MV-4-11 (cell line): ENCODE results near the gene CHD6.

Source experiments
- DNase-seq: peaks from one replicate; lab custom pipeline; 2025; lab: John Stamatoyannopoulos, UW

Gene CHD6

DNA sequence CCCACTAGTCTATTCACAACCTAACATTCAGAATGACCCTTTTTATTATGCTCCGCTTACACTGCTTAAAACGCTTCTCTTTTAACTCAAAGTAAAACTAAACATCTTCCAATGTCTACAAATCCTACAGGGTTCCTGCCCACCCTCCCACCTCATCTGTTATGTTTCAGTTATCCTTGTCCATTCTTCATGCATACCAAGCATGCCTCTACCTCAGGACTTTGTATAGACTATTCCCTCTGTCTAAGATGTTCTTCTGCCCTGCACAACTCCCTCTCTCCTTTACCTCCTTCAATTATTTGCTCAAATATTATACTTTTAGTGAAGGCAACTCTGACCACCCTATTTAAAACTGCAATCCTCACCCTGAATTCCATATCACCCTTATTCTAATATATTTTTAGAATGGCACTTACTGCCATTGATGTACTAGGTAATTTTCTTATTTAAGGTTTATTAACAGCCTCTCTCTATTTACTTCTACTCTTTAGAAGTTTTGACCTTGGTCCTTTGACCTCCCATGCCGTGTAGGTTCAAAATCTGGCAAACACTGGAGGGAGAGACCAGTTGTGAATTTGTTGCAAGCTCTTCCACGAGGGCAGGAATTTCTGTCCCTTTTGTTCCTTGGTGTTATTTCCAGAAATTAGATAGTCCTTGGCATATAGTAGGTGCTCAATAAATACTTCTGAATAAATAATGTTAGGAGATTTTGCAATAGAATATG lies 111.8 kb downstream of the CHD6 start:
- no peak for DNase-seq

DNA sequence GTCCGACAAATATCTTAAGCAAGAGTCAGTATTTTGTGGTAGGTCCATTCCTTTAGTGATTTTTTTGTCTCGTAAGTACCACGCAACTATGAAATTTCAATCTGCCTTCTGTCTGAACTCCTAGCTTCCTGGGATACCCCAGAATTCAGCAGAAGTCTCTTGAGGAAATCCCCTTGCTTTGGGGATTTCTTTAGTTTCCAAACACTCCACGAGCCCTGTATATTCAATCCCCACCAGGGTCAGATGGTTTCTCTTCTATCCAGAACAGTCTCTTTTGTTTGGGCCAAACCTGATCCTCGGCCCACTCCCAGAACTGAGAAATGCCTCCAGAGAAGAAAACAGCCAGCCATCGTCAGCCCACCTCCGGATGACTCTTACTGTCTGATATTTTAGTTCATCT lies 113.0 kb downstream of the CHD6 start:
- no peak for DNase-seq

DNA sequence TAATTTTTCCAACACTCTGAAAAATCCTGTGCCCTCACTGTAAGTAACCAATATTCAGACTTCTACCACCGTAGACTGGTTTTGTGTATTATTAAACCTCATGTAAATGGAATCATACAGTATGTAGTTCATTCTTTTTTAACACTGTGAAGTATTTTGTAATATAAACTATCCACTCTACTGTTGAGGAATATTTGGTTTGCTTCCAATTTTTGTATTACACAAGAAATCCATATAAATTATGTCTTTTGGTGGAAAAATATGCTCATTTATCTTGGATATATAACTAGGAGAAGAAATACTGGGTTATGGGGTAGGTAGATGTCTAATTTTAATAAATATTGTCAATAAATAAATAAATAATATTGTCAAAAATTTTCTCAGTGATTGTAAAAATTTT lies 116.8 kb downstream of the CHD6 start:
- no peak for DNase-seq

DNA sequence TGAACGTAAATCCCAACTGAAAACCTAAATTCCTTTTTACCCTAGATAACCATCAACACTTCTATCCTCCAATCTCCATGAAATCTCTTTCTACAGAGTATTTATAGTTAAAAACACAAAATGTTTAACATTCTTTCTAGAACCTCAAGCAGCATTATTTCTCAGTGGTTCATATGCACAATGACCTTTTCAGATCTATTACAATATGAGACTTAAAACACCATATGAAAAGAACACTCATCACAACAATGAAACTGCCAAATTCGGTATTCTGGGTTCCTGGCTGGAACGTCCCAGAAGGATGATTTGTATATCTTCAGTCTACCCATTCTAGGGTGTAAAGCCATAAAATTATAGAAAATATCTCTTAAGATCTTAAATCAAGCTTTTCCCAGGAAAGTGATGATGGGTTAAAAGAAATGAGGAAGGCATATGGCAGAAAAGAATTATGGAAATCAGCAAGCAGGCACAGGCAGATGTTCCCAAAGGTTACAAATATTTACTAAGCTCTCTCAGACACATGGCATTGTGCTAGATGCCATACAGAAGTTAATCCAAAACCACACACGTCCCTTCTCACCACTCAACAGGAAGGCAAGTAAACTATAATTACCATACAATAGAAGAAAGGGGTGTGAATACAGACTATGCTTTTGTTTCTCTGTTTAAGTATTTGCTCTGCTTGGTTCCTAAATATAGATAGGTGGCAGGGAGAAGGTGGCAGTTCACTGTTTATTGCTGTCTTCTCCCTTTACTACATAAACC lies 118.0 kb downstream of the CHD6 start:
- DNase-seq, result no peak

DNA sequence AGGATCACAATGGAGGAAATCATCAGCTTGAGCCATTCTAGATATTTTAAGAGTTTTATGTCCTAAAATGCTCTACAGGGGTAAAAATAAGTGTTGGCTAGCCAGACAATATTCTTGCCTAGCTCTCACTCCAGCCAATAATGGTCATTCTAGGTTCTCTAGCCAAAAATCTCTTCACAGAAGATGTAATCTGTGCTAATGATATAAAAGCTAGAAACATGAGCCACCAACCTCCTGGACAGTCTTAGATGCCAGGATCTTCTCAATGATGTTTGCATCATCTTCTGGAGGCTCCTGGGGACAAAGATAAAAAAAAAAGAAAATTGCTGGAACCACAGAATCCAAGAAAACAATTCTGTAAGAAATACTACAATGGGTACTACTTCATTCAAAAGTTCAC lies 119.1 kb downstream of the CHD6 start:
- DNase-seq, result no peak

DNA sequence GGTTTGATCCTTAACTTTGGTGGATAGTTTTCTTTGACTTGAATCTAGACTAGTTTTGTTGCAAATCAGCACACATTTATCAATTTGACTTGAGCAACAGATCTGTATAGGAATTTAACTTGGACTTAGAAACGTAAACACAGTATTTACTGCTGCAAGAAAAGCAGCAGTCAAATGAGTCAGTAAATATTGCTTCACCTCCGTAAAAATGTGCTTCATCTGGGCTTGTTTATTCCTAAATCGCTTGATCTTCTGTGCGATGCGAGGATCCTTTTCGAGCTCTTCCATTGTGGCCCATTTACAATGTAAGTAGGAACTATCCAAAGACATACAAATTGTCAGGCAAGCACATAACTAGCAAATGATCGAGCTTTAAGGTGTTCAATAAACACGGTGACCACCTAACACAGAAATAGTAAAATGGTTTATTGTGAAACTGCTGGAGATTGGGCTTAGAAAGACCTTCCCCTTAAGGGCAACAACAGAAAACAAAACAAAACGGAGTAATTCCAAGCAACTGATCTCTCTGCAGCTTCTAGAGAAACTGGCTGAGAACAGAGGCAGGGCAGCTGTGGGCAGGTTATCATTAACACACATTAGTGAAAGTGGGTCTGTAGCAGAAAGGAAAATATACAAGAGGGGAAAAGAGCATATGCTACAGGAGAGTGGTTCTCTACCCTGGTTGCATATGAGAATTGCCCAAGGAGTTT lies 120.8 kb downstream of the CHD6 start:
- no peak for DNase-seq

DNA sequence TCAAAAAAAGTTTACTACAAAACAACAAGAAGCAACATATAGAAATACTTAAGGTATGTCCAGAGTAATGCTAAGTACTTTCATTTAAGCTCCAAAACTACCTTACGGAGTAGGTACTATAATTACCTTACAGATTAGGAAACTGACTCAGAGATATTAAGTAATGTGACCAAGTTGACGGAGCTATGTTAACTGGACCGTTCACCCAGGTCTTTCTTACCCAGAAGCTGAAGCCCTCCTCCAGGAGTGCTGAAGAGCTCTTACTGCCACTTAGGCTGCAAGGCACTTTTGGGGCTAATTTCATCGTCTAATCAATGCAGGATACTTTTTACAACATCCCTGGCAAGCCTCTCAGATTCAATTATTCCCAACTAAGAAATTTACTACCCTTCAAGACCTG lies 123.7 kb downstream of the CHD6 start:
- DNase-seq, result no peak

DNA sequence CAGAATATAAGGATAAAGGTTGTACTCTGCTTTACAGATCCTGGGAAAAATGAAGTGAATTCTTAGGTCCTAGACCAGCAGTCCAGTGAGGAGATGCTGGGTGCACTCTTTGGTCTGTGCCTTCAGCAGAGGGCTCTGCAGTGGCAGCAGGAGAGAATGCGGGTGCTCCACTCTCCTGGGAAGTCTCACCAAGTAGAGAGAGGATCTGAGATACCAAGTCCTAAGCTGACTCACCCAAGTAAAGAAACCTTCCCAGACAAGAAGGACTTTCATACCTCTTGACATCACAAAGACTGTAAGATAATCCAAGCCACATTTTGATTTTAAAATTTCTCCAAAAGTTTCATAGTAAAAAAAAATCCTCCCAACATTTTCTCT lies 134.6 kb downstream of the CHD6 start:
- DNase-seq, result no peak

DNA sequence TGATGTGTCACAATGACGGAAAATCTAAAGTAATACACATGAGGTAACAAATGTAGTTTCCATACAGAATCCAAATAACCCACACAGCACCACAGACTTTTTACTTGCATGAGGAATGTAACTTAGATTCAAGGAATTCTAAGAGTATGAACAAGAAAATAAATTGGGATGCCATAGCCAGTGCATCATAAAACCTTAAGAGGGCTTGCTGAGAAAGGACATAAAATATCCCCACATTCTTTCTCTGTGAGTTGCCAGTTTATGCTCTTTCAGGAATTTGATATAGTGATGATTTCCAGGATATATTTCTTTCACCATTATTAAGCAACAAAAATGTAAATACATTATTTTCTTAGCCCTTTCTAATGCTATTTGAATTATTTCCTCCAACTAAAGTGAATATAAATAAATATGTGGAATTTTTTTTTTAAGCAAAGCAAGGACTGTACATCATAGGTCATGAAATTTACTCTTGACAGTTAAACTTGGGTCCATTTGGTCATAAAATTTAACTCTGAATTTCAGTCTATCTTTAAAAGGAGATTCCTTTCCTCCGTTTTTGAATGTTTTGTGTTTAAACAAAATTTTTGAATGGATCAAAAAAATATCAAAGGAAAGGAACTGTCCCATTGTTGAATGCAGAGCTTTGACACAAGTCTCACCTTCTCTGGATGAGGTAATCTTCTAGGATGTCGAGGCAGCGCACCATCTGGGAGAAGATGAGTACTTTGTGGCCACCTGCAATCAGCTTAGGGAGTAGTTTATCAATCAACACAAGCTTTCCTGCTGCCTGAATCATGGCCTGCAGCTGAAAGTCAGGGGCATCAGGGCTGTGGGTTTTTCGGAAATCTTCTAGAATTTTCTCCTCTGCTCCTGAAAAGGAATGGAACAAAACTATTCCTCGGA lies 135.3 kb downstream of the CHD6 start:
- no peak for DNase-seq

DNA sequence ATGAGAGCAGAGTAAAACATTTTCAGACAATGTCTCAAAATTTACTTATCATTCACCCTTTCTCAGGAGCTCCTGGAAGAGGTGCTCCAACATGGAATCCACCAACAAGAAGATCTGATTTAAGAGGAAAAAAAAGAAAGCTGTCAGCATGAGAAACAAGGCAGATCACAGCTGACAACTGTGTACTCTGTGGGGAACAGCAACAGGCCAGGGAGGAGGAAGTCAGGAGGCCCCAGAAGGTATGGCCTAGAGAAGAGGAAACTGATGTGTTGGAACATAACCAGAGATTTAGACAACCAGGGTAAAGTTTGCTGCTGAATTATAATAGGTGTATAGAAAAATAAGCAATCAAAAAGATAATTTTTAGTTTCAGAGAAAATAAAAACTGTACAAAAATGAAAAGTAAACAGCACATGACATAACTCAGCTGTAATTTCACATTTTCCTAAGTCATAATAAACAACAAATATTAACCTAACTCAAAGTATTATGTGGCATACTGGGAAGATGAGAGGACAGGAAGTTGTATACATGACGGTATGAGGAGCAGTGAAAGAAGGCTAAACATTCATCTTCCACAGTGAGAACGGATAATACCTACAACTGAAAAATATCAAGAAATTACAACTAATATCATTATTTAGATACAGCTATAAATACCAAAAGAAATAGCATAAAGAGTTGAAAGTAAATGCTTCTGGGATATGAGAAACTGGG lies 138.0 kb downstream of the CHD6 start:
- peak; percentile 47 for DNase-seq

DNA sequence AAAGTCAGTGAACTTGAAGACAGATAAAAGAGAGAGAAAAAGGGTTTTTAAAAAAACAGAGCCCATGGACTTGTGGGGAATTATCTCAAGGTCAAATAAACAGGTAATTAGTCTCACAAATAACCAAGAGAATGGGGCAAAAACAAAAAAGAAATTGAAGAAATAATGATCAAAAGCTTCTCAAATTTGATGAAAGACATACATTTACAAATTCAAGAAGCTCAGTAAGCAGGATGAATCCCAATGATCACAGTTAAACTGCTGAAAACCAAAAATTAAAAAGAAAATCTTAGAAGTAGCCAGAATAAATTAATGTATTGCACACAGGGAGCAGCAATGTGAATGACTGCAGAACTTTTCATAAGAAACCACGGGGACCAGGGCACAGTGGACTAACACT lies 139.1 kb downstream of the CHD6 start:
- no peak for DNase-seq

DNA sequence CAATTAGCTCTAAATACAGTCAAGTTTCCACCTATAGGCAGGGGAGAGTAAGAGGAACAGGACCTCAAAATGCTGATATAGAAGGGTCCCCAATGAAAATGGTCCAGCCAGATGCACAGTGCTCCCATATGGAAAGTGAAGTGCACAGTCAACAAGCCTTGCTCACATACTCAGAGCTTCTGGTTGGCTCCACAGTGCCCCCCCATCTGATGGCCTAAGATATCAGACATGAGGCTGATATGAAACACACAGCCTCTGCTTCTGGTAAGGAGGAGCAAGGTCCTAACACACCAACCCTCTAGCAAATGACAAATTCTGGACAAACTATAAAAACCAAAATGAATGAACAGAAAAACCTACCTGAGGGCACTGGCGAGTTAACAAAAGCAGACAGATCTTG lies 140.2 kb downstream of the CHD6 start:
- DNase-seq, result no peak

DNA sequence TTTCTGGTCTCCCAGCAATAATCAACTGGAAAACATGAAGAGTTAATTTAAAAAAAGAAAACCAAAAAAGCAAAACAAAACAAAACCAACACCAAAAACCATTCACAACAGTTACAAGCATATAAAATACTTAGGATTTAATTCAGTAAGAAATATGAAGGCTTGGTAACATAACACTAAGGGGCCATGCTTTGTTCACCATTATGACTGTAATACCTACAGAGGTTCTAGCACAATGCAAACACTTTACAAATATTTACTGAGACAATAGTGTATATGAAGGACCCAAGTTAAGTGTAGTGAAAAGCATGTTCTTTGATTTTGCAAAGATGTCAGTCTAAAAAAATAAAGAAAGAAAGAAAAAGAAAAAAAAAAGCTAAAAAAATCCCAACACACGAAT lies 141.7 kb downstream of the CHD6 start:
- no peak for DNase-seq

DNA sequence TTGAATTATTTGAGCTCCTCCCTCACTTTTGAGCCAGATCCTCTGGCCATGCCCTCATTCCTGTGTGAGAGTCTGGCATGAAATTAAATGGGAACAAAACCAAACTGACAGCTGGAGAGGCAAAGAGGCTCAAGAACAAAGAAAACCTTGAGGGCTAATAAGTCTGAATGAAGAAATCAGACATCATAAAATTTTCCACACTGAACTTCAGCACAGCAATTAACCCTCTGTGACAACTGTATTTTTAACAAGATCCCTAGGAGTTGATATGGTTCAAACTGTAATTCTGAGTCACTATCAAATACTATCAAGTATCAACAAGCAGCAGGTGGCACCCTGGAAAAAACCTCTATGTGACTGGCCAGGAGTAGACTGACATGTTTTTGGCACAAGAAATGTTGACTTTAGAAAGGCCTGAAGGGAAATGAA lies 142.2 kb downstream of the CHD6 start:
- DNase-seq, result no peak

DNA sequence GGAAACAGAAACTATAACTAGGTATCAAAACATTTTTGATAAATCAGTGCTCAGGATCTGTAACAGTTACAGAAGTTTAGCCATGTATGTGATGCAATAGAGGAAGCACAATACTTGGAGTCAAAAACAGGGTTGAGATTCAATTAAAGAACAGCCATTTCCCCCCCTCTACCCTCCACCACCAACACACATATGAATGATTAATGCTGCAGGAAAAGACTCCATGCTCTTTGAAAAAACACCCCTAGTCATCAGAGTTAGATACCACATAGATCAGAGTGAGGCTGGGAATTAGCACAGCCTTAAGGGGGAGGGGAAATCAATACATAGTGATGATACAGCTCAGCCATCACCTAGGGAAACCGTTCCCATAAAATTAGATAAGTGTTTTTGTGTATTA lies 142.7 kb downstream of the CHD6 start:
- DNase-seq, result no peak

DNA sequence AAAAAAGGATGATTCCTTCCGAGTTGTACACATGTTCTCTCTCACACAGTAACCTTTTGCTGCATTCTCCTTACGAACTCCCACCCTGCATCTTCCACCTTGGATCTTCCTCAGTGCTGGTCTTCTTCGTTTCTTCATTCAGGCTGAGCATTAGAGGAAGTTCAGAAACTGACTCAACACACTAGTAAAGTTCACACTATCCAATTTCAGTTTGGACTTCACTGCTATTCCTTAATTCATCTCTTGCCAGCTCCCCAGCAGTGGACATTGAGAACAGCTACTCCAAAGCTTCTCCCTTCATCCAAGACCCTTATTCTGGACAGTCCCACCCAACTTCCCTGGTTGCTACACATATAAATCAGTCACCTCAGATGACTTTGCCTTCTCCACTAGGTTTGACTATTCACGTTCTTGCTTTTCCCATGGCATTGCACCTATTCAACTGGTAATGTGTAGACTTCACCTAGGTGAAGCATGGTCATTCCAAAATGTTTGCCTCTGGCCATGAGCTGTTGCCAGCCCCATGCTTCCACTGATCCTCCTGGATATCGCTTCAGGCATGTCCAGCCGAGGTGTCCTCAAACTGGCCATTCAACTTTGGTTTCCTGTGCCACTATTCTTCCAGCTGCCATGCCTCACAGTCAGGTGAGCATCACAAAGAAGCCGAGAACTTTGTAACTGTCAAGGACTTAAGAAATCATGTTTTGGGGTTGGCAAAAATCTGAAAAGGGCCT lies 147.6 kb downstream of the CHD6 start:
- no peak for DNase-seq

DNA sequence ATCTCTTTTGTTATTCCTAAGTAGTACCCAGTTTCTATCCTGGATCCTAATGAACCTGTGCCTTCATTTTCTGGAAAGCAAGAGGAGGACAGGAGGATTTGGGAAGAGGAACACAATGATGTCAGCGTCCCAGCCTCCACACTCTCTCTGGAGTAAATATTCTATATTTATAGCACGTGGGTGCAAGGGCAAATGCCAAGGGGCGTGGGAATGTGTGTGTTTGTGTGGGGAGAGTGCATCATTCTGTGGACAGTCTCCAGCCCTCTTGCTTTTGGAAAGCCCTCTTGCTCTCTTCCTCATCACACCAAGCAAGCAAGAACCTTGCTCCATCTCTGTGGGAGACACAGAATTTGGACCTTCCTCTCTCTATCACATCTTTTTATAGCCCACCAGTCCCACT lies 148.3 kb downstream of the CHD6 start:
- no peak for DNase-seq

DNA sequence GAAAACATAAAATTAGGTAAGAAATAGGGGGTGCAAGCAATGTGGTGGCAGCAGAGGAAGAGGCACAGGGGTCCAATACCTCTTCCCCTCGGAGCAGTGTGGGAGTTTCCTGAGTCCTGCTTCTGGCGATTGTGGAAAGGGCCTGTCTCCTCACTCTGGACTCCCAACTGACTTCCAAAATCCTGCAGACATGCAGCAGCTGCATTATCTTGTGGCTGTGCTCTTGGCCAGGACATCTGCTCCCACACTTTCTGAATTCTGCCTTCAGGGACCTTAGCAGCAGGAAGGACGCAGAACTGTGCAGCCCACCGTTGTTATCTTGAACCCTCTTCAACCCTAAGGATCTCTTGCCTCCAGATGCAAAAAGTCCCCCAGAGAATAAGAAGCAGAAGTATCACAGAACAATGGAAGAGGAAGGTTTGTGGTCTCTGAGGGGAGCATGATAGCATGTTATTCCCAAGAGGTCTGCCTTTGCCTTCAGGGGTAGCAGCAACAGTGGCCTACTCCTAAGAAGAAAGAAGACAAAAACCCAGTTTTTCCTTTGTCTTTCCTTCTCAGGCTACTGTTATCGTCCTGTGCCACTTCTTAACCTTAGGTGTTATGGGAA lies 149.1 kb downstream of the CHD6 start:
- DNase-seq, result no peak

DNA sequence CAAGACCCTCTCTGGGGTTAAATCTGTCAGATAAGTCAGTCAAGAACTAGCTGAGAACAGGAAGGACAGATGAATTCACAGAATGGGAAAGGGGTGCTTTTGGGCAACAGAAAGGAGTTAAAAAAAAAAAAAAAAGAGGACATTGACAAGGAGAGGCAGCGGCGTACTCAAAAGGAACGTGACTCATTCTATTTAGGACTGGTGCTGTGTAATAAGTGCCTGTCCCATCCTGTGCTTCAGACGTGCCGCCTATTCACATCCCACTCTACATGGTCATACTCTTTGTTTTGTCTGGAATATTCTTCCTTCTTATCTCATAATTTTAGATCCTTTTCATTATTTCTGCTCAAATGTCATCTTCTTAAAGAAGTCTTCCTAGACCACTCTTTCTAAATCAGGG lies 150.5 kb downstream of the CHD6 start:
- no peak for DNase-seq

DNA sequence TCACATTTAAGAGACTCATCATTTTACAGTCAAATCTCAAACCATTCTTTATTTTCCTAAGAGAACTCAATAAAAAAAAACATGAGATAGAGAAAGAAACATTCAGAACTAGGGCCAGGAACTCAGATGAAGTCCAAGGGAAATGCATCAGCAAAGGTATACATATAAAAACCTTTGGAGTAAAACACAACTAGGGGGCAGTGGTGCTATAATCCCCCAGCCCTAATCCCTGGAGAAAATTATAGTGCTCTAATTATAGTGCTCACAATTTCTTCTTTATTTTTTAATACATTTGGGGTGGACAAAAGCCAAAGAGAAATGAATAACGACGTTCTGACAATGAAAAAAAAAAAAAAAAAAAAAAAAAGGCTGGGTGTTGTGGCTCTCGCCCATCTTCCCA lies 151.0 kb downstream of the CHD6 start:
- no peak for DNase-seq
